Inflammatory macrophage treated with lipopolysaccharide for 4 hours (primary cell): ENCODE measurements around the gene CRYGC.

Experiments
- DNase-seq: peaks from one replicate; pipeline ENCODE4 v3.0.0-alpha.2; 2020

Gene CRYGC

DNA sequence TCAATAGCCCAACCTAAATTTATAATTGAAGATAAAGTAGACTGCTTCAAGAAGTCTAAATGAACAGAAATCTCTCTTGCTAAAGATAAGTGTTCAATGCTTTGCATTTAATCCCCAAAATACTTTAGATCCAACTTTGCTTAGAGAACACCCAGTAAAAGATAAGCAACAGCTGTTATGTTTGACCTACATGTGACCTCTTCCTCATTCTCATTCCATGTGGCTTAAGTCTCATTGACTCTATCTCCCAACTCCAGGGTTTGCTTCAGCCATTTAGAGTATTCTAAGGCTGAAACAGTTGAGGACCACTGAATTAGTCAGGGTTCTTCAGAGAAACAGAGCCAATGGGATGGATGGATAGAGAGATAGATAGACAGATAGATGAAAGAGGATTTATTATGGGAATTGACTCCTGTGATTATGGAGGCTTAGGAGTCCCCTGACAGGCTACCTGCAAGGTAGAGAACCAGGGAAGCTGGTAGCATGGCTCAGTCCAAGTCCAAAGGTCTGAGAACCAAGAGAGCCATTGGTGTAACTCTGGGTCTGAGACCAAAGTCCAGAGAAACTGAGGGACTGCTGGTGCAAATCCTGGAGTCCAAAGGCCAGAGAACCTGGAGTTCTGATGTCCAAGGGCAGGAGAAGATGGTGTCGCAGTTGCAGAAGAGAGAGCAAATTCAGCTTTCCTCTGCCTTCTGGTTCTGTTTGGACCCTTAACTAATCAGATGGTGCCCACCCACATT lies 37.4 kb downstream of the CRYGC start:
- no peak for DNase-seq

- DNase-seq = no peak
Observed at GRCh38 chr2:208090420-208090819, 39.2 kb downstream of the CRYGC start.

DNA sequence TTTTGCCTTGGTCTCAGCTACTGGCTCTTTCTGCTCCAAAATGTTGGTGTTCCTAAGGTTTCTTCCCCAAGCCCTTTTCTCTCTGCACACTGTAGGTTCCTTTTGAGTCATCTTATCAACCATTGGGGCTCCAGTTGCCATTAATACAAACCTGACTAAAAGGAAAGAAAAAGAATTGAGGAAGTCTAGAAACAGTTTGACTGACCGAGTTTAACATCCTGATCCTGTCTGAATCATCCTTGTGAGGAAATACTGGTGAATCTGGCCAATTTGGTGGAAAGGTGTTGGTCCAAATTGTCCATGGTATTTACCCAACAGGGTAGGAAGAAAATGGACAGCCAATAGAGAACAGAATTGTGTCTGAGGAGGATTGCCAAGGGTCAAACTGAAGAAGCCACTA lies 43.6 kb downstream of the CRYGC start:
- DNase-seq = peak; percentile 11

GRCh38 chr2:208083807-208084206 lies 45.8 kb downstream of the CRYGC start:
- no peak for DNase-seq
